Activated CD4-positive, alpha-beta T cell treated with anti-CD3 and anti-CD28 coated beads, Interleukin-2, amount 50 U/mL, for 24 hours (primary cell): ENCODE data around the gene EMD.

Experiments used
- DNase-seq, 2 donors: peaks; one replicate each; pipeline ENCODE4 v3.0.0-alpha.2; 2020; ENCODE audit warnings: low read depth in 1 of 2, low spot score in 1 of 2

The EMD gene

GRCh38 chrX:154412468-154412867 lies 33.4 kb downstream of the EMD start:
- no peak for DNase-seq

GRCh38 chrX:154413142-154413541 lies 34.0 kb downstream of the EMD start:
- no peak for DNase-seq

- DNase-seq, result no peak
Measured at GRCh38 chrX:154417157-154417556, 38.1 kb downstream of the EMD start.

GRCh38 chrX:154419189-154419588 lies 40.1 kb downstream of the EMD start:
- no peak for DNase-seq

- DNase-seq, result no peak
Measured at GRCh38 chrX:154419688-154420401, 40.8 kb downstream of the EMD start.

- no peak for DNase-seq
Measured at GRCh38 chrX:154420402-154420756, 41.3 kb downstream of the EMD start.

GRCh38 chrX:154426916-154427770 lies 48.0 kb downstream of the EMD start:
- DNase-seq, result no peak

GRCh38 chrX:154428176-154429171 lies 49.4 kb downstream of the EMD start, which contains the start of gene ATP6AP1:
ATP6AP1 (plus strand) TSS chrX:154428677; CDS start chrX:154428693, 16 bp downstream.
- peak; percentile 62 to 80 for DNase-seq

- no peak for DNase-seq
Measured at GRCh38 chrX:154429711-154430110, 50.6 kb downstream of the EMD start.

GRCh38 chrX:154430479-154430878 lies 51.4 kb downstream of the EMD start:
- no peak for DNase-seq

GRCh38 chrX:154430916-154431315 lies 51.8 kb downstream of the EMD start:
- DNase-seq, result no peak
